Lower leg skin (tissue), 4 donors: ENCODE data around the gene KRT7. TPM values are rescaled to one million over a fixed set of nuclear protein-coding genes. Genes with fewer than 3 reads are reported as not detected.

Experiments
- DNase-seq, 2 donors: peaks; one replicate each; pipeline ENCODE4 v3.0.0-alpha.2; 2019; ENCODE audit warnings: low spot score in 2 of 2
- H3K4me3 ChIP-seq: fragments of 200-600 bp; sonication (generic); 2 replicates; pipeline ENCODE4 v1.5.1; 2017; ENCODE audit warnings: mild to moderate bottlenecking, low read depth; ENCODE audit not compliant: poor library complexity, severe bottlenecking
- CTCF ChIP-seq, 3 donors: fragments of 450-650 bp; IDR thresholded peaks; one replicate each; pipeline ENCODE4 v1.5.1; 2016; ENCODE audit warnings: antibody characterized with exemption in 3 of 3, mild to moderate bottlenecking in 3 of 3, moderate library complexity in 2 of 3
- POLR2A ChIP-seq, 2 donors: fragments of 450-650 bp; IDR thresholded peaks; one replicate each; pipeline ENCODE4 v1.6.1; 2016 to 2017; ENCODE audit warnings: antibody characterized with exemption in 2 of 2, mild to moderate bottlenecking in 1 of 2, moderate library complexity in 1 of 2
- WGBS, 2 donors: methylation state at CpG; one replicate each; pipeline ENCODE4 v1.1.5; 2018; 5-methylcytosine and 5-hydroxymethylcytosine counted together
- intact Hi-C: fragments of 100-400 bp; cut with DNase I; formaldehyde crosslinking; loops from one replicate; pipeline ENCODE4 v1.15.0; 2023; ENCODE audit warnings: low total_unique reads
- total RNA-seq, 4 donors: library from RNA; depleted of rRNA; stranded (reverse); fragments of >200 nt; gene quantifications; one replicate each; pipeline ENCODE4 v1.1.0, GENCODE V29; 2016

The KRT7 gene
- total RNA-seq, 4 donors from 2014 or later, result 28.2 to 206 (median 125) TPM

GRCh38 chr12:52241205-52241842 lies 8.3 kb downstream of the KRT7 start:
- WGBS, 2 donors, result 79 to 80% methylated on average over 11 of the region's 11 CpGs
- peak in 1 of 2 donors; percentile 83 for DNase-seq
- intact Hi-C loops, result no loop called here
- TF ChIP-seq CTCF (IDR thresholded peaks at IDR 0.05) (no peak), POLR2A (IDR thresholded peaks at IDR 0.05) (no peak)
- no peak overlapping the region for H3K4me3 ChIP-seq

GRCh38 chr12:52242442-52243258 lies 9.6 kb downstream of the KRT7 start:
- 92 to 99% methylated on average over 11 of the region's 11 CpGs for WGBS, 2 donors

GRCh38 chr12:52243259-52243855 lies 10.3 kb downstream of the KRT7 start:
- TF ChIP-seq CTCF (IDR thresholded peaks at IDR 0.05) (no peak), POLR2A (IDR thresholded peaks at IDR 0.05) (no peak)
- WGBS, 2 donors, result 44 to 56% methylated on average over 5 of the region's 5 CpGs
- peak in 1 of 2 donors; percentile 84 for DNase-seq
- intact Hi-C loops, result no loop called here
- no peak overlapping the region for H3K4me3 ChIP-seq

More at GRCh38 chr12:52242442-52243258, 9.6 kb downstream of the KRT7 start:
- TF ChIP-seq CTCF (IDR thresholded peaks at IDR 0.05) (no peak), POLR2A (IDR thresholded peaks at IDR 0.05) (no peak)
- peak in 1 of 2 donors; percentile 63 for DNase-seq
- intact Hi-C loops, result no loop called here
- H3K4me3 ChIP-seq, result no peak overlapping the region

- no peak overlapping the region for H3K4me3 ChIP-seq
- no peak for TF ChIP-seq POLR2A (IDR thresholded peaks at IDR 0.05)
- no peak for TF ChIP-seq CTCF (IDR thresholded peaks at IDR 0.05)
- 13 to 20% methylated on average over 12 of the region's 12 CpGs for WGBS, 2 donors
- DNase-seq, result peak; percentile 86 to 97
- intact Hi-C loops, result no loop called here
These were observed 11.0 kb downstream of the KRT7 start for GRCh38 chr12:52243856-52244614.

GRCh38 chr12:52244615-52244994 lies 11.6 kb downstream of the KRT7 start:
- intact Hi-C loops, result no loop called here
- WGBS, 2 donors, result 73 to 77% methylated on average over 3 of the region's 3 CpGs
- no peak overlapping the region for H3K4me3 ChIP-seq
- no peak for TF ChIP-seq POLR2A (IDR thresholded peaks at IDR 0.05)
- no peak for DNase-seq
